CD4-positive, CD25-positive, alpha-beta regulatory T cell (primary cell): ENCODE results near the gene DMD. TPM values are rescaled to one million over a fixed set of nuclear protein-coding genes. Genes with fewer than 3 reads are reported as not detected.

ENCODE experiments used
- ATAC-seq, 2 donors: fragments of 150-1000 bp; cut with Tn5 transposase; one replicate each; pipeline ENCODE4 v1.10.0; 2021; ENCODE audit warnings: low read depth in 2 of 2, moderate number of reproducible peaks in 2 of 2, moderate library complexity in 1 of 2
- DNase-seq, 3 donors: peaks; one replicate each; pipeline versions ENCODE4 v3.0.0 to v3.0.0-alpha.2; 2012 to 2022; ENCODE audit warnings: mixed read lengths in 1 of 3
- H3K27ac ChIP-seq: one replicate; pipeline ENCODE4 v1.7.0; 2013; ENCODE audit warnings: mild to moderate bottlenecking, low read length; ENCODE audit not compliant: insufficient read depth, poor library complexity, severe bottlenecking
- H3K27me3 ChIP-seq: one replicate; pipeline ENCODE4 v1.7.0; 2013; ENCODE audit warnings: low read length; ENCODE audit not compliant: control insufficient read depth, insufficient read depth
- H3K36me3 ChIP-seq: one replicate; pipeline ENCODE4 v1.7.0; 2013; ENCODE audit warnings: mild to moderate bottlenecking, low read length, moderate library complexity; ENCODE audit not compliant: control insufficient read depth, insufficient read depth
- H3K4me1 ChIP-seq: 2 replicates; pipeline ENCODE4 v1.7.0; 2013; ENCODE audit warnings: mild to moderate bottlenecking, low read length; ENCODE audit not compliant: insufficient read depth, control insufficient read depth, poor library complexity, severe bottlenecking
- H3K4me3 ChIP-seq: one replicate; pipeline ENCODE4 v1.7.0; 2013; ENCODE audit warnings: low read depth, mild to moderate bottlenecking, low read length, moderate library complexity
- H3K9me3 ChIP-seq, 2 experiments: 1 replicate in 1 of 2; 2 replicates in 1 of 2; pipeline ENCODE4 v1.7.0; 2013; ENCODE audit warnings: low read length in 2 of 2, mild to moderate bottlenecking in 1 of 2, moderate library complexity in 1 of 2; ENCODE audit not compliant: control insufficient read depth in 2 of 2
- H3K27ac Mint-ChIP-seq, 3 donors: one replicate each; pipeline ENCODE4 v1.8.0; 2020 to 2022; ENCODE audit warnings: mild to moderate bottlenecking in 3 of 3, mixed read lengths in 3 of 3, moderate library complexity in 2 of 3
- H3K27me3 Mint-ChIP-seq: one replicate; pipeline ENCODE4 v1.8.0; 2022; ENCODE audit warnings: mild to moderate bottlenecking, mixed read lengths
- H3K36me3 Mint-ChIP-seq: one replicate; pipeline ENCODE4 v1.8.0; 2020; ENCODE audit warnings: mixed read lengths
- H3K4me1 Mint-ChIP-seq, 4 donors: one replicate each; pipeline ENCODE4 v1.8.0; 2020 to 2022; ENCODE audit warnings: mixed read lengths in 4 of 4, mild to moderate bottlenecking in 1 of 4
- H3K4me3 Mint-ChIP-seq, 4 donors: one replicate each; pipeline ENCODE4 v1.8.0; 2020 to 2022; ENCODE audit warnings: mild to moderate bottlenecking in 4 of 4, mixed read lengths in 4 of 4, moderate library complexity in 3 of 4
- H3K9me3 Mint-ChIP-seq, 7 donors: one replicate each; pipeline ENCODE4 v1.8.0; 2020 to 2022; ENCODE audit warnings: mixed read lengths in 7 of 7, mild to moderate bottlenecking in 3 of 7, moderate library complexity in 2 of 7
- polyA plus RNA-seq, 4 donors: library from polyadenylated mRNA; unstranded; fragments of 300-500 nt; fragmentation: Illumina TruSeq; gene quantifications; one replicate each; pipeline ENCODE4 v1.2.3, GENCODE V29; 2021
- total RNA-seq: library from RNA; stranded (reverse); gene quantifications from one replicate; pipeline ENCODE4 v1.2.3, GENCODE V29; 2022

Gene DMD
- total and polyA plus RNA-seq, 5 donors from 2014 or later, result 0.20 to 2.8 (median 0.98) TPM

DNA sequence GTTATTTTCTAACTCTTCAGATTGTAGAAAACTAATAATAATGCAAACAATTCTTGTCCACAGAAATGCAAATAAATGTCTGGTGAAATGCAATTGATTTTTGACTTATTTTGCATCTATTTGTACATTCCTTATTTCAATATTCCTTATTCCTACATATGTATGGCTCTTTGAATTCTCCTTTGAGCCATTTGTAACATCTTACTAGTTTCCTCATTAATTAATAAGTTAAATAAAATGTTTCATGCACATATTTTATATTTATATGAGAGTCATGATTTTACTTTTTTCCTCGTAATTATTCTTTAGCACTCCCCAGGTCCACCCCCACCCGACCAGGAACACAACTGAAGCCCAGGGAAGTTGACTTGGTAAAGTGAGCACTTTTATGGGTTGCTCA, 2136.8 kb downstream of the DMD start:
- ATAC-seq (no peak), DNase-seq (no peak)
- peaks cover 0 to 7% (median 1%) of the 10 kb centered on the region in 4 donors for H3K4me1 Mint-ChIP-seq
- no peak overlapping the region for H3K27ac Mint-ChIP-seq
- no peaks in the 10 kb centered on the region for H3K27me3 ChIP-seq
- H3K4me3 ChIP-seq, result no peak overlapping the region
- peaks cover 0 to 8% (median 2%) of the 10 kb centered on the region in 7 donors for H3K9me3 Mint-ChIP-seq
- no peaks in the 10 kb centered on the region for H3K27me3 Mint-ChIP-seq
- H3K27ac ChIP-seq, result no peak overlapping the region
- H3K36me3 Mint-ChIP-seq, result no peaks in the 10 kb centered on the region
- H3K9me3 ChIP-seq, result peaks cover 0 to 3% of the 10 kb centered on the region in 2 experiments
- no peaks in the 10 kb centered on the region for H3K36me3 ChIP-seq
- H3K4me3 Mint-ChIP-seq, result no peak overlapping the region
- no peaks in the 10 kb centered on the region for H3K4me1 ChIP-seq

DNA sequence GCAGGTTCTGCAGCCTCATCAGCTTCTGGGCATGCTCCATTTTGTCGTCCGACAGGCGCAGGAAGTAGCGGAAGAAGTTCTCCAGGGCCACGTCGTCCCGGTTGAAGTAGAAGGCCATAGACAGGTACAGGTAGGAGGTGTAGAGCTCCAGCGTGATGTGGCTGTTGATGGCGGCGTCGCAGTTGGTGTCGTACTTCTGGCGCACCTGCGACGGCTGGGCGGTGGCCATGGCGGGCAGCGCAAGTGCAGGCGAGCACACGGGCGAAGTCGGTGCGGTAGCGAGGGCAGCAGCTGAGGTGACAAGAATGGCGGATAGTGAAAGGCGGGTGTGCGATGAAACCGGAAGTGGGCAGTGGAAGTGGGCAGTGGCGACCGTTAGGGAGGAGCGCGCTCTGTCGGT, 2139.6 kb downstream of the DMD start, which contains the start of gene FTHL17:
FTHL17 (minus strand) TSS at position 317 of the 400 bp plus-strand sequence; CDS start at position 229, 88 bp downstream.
- Histone ChIP-seq H3K4me3 (no peak within 1 kb of the TSS), H3K27me3 (no peaks in the 10 kb centered on the region), H3K9me3 (peaks cover 0 to 3% of the 10 kb centered on the region in 2 experiments), H3K4me1 (no peaks in the 10 kb centered on the region), H3K27ac (no peak within 1 kb of the TSS), H3K36me3 (no peaks in the 10 kb centered on the region)
- DNase-seq (no peak), ATAC-seq (no peak)
- Mint-ChIP-seq H3K27ac (no peak within 1 kb of the TSS), H3K36me3 (no peaks in the 10 kb centered on the region), H3K4me3 (no peak within 1 kb of the TSS), H3K4me1 (peaks cover 0 to 12% (median 6%) of the 10 kb centered on the region in 4 donors), H3K9me3 (peaks cover 0 to 8% (median 2%) of the 10 kb centered on the region in 7 donors), H3K27me3 (no peaks in the 10 kb centered on the region)

- Histone ChIP-seq H3K27ac (no peak overlapping the region), H3K27me3 (no peaks in the 10 kb centered on the region), H3K4me3 (no peak overlapping the region), H3K9me3 (peaks cover 0 to 3% of the 10 kb centered on the region in 2 experiments), H3K4me1 (no peaks in the 10 kb centered on the region), H3K36me3 (no peaks in the 10 kb centered on the region)
- H3K27me3 Mint-ChIP-seq, result no peaks in the 10 kb centered on the region
- ATAC-seq (no peak), DNase-seq (no peak)
- peaks cover 0 to 8% (median 2%) of the 10 kb centered on the region in 7 donors for H3K9me3 Mint-ChIP-seq
- H3K4me3 Mint-ChIP-seq, result no peak overlapping the region
- no peaks in the 10 kb centered on the region for H3K36me3 Mint-ChIP-seq
- no peak overlapping the region for H3K27ac Mint-ChIP-seq
- peaks cover 0 to 12% (median 6%) of the 10 kb centered on the region in 4 donors for H3K4me1 Mint-ChIP-seq
Measured at GRCh38 chrX:31071262-31071661, 2140.1 kb downstream of the DMD start.

DNA sequence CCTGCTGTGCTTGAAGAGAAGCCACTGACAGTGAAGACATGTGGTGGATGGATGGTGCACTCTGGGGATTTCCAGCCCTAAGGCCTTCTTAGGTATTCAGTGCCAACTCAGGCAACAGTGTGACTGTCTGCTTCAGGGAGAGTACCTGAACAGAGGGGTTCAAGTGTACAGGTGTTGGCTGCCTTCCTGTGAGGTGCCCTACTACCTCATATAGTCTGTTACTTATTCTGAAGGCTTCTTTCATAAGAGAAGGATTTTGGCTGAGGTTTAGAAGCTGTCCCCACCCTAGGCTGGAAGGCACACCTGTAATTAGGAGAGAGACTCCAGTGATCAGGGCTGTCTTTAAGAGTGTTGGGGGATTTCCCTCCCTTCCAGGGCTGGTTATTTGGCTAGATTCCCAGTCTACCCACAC, 2141.3 kb downstream of the DMD start:
- Mint-ChIP-seq H3K4me1 (peaks cover 0 to 12% (median 6%) of the 10 kb centered on the region in 4 donors), H3K36me3 (no peaks in the 10 kb centered on the region), H3K27me3 (no peaks in the 10 kb centered on the region), H3K27ac (no peak overlapping the region), H3K4me3 (no peak overlapping the region), H3K9me3 (peaks cover 0 to 7% (median 2%) of the 10 kb centered on the region in 7 donors)
- Histone ChIP-seq H3K27ac (no peak overlapping the region), H3K4me3 (no peak overlapping the region), H3K9me3 (peaks cover 0 to 3% of the 10 kb centered on the region in 2 experiments), H3K4me1 (no peaks in the 10 kb centered on the region), H3K27me3 (no peaks in the 10 kb centered on the region), H3K36me3 (no peaks in the 10 kb centered on the region)
- DNase-seq (no peak), ATAC-seq (no peak)
